GM18505 (cell line): ENCODE data around the gene TBX22.
"Not testable (repeated sequence)": the region's sequence is repeated elsewhere in the genome, so short reads cannot be mapped to it uniquely, and the experiment has no call there.

ENCODE experiments used
- ATAC-seq: cut with Tn5 transposase; IDR thresholded peaks from one replicate; pipeline ENCODE4 v1.9.1; 2021; ENCODE audit not compliant: unreplicated experiment
- POLR2A ChIP-seq: IDR thresholded peaks from 4 replicates; pipeline ENCODE4 v1.6.1; 2011; ENCODE audit warnings: borderline replicate concordance; ENCODE audit not compliant: insufficient read depth, insufficient read length; ENCODE audit errors: extremely low read depth

Gene TBX22

GRCh38 chrX:80014141-80014940, at the start of gene TBX22:
TBX22 (plus strand) TSS chrX:80014753; CDS start chrX:80022270, 7,517 bp downstream.
- no peak for ATAC-seq
- TF ChIP-seq POLR2A, result no peak

- no peak for TF ChIP-seq POLR2A
- no peak for ATAC-seq
Measured at GRCh38 chrX:79975605-79976004, 38.9 kb upstream of the TBX22 start.

DNA sequence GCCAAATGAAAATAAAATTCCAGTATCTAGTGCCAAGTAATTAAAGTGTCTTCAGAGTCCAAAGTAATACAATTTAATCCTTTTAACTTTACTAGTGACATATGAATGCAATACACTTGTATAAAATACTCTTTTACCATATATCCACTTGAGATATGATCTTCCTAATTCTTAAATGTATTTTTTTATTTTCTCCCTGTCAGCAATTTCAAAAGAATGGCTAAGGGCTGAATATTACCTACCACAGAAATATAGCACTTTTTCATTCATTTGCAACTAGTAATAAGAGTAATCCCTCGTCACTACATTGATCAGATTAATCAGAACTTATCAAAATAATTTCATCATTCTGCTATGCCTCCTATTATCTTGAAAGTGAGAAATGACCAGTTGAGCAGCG, 10.1 kb upstream of the TBX22 start:
- no peak for TF ChIP-seq POLR2A
- no peak for ATAC-seq

GRCh38 chrX:80011522-80011921, 3.0 kb upstream of the TBX22 start:
- ATAC-seq, result no peak
- no peak for TF ChIP-seq POLR2A

GRCh38 chrX:80016182-80016581, 1.6 kb downstream of the TBX22 start:
- TF ChIP-seq POLR2A, result no peak
- ATAC-seq, result no peak

DNA sequence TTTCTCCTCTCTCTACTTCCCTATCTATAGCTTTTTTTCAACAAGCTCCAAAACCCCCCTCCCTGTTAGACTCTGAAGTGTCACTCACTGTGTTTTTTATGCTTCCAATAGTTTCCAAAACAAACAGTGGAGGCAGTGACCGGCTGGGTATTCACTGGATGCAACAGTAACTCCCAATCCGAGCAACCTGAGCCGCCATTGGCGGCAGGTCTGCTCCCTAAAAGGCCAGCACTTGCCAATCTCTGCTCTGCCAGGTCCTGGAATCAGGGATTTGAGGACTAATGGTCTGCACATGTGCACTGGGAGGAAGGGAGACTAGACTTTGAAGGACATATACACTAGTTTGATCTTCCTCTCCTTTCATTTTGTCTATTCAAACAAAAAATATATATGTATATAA, 7.1 kb downstream of the TBX22 start:
- no peak for TF ChIP-seq POLR2A
- no peak for ATAC-seq

DNA sequence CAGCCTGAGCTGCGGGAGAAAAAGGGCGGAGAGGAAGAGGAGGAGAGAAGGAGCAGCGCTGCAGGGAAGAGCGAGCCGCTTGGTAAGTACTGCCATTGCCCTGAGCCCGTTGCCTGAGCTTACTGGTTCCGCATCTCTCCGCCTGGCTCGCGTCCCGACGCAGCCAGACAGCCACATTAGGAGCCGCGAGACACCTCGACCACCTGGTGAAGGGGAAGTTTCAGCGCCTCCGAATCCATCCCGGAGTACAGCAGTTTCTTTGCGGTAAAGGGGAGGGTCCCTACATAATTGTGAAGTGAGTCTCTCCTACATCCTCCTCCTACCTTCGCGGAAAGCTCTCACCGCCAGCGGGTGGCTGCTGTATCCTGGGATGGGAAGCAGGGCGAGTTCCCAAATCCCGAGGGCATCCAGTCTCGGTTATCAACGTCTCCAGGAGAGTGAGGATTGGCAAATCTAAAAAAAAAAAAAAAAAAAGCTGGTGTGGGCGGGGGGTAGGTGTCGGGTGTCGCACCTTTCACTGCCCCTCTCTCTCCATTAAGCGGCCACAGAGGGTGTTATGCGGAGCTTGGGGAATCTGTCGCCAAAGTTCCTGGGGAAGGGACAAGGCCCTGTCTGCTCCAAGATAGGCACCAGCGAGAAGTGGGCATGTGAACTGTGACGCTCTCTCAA, 7.9 kb downstream of the TBX22 start:
- TF ChIP-seq POLR2A, result no peak
- no peak for ATAC-seq

DNA sequence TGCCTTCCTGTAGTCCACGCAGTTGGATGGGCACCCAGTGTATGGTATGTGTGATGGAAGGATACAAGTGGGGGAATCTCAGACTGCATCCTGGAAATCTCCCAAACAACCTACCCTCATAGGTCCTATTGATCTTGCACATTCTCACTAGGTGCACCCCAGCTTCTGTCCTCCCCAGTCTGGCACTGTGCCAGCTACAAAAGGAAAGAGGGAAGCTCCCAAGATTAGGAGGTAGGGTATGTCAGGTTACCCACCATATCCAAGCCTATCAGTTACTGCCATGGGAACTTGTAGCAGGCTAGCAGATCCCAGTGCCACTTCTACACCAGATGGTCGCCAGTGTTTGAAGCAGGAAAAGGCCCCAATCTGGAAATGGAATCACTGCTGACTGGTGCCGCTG, 11.6 kb downstream of the TBX22 start:
- no peak for ATAC-seq
- no peak for TF ChIP-seq POLR2A

DNA sequence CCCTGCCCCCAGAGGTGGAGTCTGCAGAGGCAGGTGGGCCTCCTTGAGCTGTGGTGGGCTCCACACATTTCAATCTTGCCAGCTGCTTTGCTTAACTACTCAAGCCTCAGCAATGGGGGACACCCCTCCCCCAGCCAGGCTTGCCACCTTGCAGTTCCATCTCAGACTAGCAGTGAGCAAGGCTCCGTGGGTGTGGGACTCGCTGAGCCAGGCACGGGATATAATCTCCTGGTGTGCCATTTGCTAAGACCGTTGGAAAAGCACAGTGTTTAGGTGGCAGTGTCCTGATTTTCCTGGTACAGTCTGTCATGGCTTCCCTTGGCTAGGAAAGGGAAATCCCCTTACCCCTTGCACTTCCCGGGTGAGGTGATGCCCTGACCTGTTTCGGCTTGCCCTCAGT, 51.6 kb downstream of the TBX22 start:
- not testable (repeated sequence) for ATAC-seq

DNA sequence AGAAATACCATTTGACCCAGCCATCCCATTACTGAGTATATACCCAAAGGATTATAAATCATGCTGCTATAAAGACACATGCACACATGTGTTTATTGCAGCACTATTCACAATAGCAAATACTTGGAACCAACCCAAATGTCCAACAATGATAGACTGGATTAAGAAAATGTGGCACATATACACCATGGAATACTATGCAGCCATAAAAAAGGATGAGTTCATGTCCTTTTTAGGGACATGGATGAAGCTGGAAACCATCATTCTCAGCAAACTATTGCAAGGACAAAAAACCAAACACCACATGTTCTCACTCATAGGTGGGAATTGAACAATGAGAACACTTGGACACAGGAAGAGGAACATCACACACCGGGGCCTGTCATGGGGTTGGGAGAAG, 61.1 kb downstream of the TBX22 start:
- ATAC-seq, result not testable (repeated sequence)
